IPS-NIHi7 (cell line): Measurements from ENCODE around the gene C6orf62.
"Not testable (repeated sequence)": the region's sequence is repeated elsewhere in the genome, so short reads cannot be mapped to it uniquely, and the experiment has no call there.

Source experiments
- DNase-seq: peaks from one replicate; pipeline ENCODE4 v3.0.0; 2012; ENCODE audit warnings: mixed read lengths; ENCODE audit errors: extremely low spot score

The C6orf62 gene

DNA sequence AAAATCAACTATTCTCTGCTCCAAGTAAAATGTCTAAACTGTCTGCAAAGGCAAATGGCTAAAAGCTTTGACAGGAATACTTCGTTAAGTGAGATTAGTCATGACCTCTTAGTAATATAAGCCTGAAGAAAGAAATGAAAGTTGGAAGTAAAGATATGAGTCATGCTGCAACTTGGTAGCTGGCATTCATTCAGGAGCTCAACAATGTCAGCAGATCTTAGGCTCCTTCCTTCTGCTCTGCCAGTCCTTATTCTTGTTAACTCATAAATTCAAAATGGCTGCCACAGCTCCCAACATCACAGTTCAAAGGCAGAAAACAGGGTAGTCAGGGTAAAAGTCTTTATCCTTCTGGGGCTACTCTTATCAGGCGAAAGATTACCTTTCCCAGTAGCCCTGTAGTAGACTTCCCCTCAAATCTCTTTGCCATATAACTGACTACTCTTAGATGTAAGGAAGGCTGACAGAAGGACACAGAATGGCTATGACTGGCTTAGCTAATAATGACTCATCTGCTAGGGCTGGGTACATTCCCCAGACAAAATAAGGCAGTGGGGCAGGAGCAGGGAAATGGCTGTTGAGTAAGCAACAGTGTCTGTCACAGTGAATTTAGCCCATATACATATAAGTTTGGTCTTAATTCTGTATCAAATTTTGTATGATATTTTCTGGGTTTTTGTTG, 24.4 kb upstream of the C6orf62 start:
- DNase-seq, result peak; percentile 17

DNA sequence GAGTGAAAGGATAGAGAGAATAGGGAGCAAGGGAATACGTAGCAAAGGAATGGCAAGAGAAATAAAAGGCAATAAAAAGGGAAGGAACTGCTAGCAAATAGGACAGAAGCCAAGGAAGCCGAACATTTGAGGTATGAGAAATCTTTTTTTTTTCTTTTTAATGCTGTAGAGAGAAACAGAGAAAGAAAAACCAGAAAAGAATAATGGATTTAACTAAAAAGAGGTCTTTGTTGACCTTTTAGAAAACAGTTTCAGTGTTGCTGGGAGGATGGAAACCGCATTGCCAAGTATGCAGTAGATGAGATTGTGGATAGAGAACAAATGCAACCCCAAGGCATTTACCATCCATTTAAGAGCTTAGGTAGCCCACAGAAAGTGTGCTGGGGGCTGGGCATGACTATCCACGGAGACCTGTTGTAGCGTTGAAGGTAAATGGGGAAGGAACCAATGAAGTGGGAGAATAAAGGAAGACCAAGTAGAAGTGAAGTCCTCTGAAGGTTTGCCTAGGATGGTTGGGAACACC, 23.3 kb upstream of the C6orf62 start:
- no peak for DNase-seq

- no peak for DNase-seq
Observed at GRCh38 chr6:24740861-24741260, 21.9 kb upstream of the C6orf62 start.

GRCh38 chr6:24738741-24739140, 19.8 kb upstream of the C6orf62 start:
- no peak for DNase-seq

- not testable (repeated sequence) for DNase-seq
Observed at GRCh38 chr6:24734710-24735109, 15.8 kb upstream of the C6orf62 start.

GRCh38 chr6:24734166-24734565, 15.2 kb upstream of the C6orf62 start:
- DNase-seq, result no peak

GRCh38 chr6:24731456-24732134, 12.6 kb upstream of the C6orf62 start:
- not testable (repeated sequence) for DNase-seq

- not testable (repeated sequence) for DNase-seq
Observed at GRCh38 chr6:24730653-24731052, 11.7 kb upstream of the C6orf62 start.

- DNase-seq, result no peak
Observed at GRCh38 chr6:24723270-24723669, 4.3 kb upstream of the C6orf62 start.

GRCh38 chr6:24721461-24722215, 2.7 kb upstream of the C6orf62 start:
- DNase-seq, result peak; percentile 71

DNA sequence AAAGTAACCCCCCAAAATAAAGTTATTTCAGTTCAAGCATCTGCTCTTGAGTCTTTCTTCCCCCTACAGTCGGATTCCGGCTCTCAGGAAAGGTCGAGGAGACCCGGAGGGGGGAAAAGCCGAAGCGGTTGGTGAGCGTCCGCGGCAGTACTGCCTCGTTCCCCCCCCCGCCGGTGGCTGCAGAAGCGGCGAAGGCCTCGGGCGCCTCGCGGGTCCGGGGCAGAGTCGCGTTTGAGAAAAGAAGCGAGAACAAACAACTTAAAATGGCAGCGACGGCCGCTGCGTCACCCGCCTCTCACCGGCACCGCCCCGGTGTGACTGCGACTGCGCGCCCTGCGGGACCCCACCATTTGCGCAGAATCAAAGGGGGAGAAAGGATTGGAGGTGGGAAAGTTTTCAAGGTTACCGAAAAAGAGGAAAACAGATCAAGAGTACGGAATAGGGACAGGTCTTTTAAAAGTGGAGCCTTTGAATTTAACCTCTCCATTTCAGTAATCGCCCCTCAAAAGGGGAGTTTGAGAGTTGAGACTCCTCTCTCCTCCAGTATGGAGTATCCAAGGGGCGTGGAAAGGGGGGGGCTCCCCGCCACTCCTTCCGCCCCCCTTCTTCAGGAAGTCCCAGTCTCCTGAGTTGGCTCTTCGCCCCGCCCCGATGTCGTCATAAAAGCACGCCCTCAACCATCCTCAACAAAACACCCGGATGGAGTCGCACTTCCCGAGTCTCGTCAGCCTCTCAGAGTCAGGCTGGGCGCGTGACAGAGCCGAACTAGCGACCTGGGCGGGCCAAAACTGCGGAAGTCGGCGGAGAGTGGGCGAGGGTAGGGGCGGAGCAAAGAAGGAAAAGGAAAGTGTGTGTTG, 1.9 kb upstream of the C6orf62 start:
- peak; percentile 98 for DNase-seq

DNA sequence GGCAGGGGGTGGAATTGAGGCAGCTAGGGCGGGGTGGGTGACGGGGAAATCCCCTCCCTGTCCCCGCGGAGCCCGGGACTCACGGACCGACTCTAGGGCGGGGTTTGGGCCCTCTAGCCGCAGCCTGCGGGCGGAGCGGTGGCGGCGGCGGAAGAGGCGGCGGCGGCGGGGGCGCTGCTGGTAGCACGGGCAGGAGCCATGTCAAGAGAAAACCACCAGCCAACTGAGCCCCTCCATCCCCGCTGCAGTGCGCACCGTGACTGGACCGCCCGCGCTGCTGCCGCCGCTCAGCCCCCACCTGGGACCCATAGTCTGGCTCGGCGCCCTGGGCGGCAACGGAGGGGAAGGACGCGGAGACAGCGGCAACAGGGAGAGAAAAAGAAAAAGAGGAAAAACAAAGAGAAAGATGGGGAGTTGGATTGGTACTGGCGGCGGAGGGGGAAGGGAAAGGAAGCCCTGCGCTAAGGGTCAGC, 1.2 kb upstream of the C6orf62 start:
- DNase-seq, result peak; percentile 12

DNA sequence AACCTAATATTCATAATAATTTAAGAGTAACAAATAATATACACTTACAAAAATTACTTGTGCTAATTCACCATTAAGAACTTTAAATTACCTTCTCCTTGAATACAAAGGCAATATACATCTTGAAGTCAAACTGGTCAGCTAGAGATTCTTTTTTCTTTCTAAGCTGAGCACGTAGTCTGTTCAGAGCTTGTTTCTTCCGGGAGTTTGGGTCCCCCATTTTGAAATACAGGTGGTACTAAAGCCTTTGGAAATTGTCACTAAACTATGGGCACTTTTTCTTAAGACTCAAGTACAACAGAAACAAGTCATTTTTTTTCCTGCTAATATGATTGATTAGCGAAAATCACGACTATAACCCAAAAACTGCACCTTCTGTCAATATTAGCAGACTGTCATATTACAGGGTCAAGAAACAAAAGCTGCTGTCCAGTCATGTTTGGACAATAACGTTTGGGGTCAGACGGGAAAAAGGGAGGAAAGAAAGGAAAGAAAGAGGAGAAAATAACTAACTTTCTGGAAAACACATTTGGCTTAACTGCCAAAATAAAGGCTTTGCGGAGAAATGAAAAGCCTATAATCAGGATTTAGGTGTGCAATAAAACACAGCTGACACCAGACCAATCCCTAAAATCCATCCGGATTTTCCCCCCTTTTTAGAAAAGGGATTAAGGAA, 367 bp downstream of the C6orf62 start:
- no peak for DNase-seq

DNA sequence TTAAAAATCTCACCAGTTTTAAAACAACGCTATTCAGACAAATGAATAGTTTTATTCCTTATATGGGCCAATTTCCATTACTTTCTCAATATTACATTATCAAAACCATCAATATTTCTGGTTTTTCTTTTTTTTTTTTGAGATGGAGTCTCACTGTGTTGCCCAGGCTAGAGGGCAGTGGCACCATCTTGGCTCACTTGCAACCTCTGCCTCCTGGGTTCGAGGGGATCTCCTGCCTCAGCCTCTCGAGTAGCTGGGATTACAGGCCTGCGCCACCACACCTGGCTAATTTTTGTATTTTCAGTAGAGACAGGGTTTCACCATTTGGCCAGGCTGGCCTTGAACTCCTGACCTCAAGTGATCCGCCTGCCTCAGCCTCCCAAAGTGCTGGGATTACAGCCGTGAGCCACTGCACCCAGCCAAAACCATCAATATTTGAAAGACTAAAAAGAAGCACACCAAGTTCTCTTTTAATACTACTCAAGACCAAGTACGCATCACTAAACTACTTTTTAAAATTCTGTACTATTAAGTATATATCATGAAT, 2.3 kb downstream of the C6orf62 start:
- not testable (repeated sequence) for DNase-seq

DNA sequence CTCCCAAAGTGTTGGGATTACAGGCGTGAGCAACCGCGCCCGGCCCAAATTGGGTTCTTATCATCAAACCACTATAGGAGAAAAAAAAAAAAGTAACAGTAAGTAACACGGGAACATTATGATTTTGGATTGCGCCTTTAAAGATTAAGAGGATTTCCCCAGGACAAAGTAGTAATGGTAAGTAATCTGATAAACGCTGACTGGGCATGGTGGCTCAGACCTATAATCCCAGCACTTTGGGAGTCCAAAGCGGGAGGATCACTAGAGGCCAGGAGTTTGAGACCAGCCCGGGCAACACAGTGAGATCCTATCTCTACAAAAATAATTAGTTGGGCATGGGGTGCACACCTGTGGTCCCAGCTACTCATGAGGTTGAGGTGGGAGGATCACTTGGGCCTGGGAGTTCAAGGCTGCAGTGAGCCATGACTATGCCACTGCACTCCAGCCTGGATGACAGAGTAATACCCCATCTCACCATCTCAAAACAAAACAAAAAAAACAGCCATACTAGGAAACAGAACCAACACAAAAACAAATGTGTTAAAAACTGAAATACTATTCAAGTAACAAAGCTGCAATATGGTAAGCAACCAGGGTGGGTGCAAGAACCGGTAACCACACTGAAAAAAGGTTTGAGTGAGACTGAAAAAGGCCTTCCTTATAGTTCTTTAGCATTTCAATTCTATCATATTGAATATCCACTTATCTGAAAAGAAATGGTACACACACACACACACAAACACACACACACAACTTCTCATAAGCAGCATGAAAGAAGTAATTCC, 8.2 kb downstream of the C6orf62 start:
- DNase-seq, result no peak

DNA sequence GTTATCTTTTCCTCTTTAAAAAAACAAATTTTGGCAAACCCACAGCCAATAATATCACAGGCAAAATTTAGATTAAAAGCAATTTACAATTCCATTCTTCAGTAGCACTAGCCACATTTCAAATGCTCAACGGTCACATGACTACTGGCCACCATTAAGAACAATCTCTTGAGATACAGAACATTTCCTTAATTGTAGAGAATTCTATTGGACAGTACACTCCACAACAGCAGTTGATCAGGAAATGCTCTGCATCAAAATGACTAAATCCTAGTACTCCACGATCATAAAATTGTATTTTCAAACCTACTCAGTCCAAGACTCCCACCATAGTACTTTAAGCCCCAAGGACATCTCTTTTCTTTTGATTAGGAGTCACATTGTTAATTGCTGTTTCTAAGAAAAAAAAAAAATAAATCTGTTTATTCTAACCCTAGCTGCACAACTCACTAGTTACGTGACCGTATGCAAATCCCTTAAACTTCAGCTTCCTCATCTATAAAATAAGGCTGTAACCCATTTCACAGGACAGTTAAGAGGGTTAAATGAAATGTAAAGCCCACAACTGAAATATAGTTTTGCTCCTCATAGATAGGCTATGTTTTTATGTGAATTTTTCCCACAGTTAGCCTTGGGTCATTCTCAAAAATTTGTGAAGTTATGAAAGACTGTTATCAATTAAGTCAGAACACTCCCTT, 9.8 kb downstream of the C6orf62 start:
- DNase-seq, result no peak

DNA sequence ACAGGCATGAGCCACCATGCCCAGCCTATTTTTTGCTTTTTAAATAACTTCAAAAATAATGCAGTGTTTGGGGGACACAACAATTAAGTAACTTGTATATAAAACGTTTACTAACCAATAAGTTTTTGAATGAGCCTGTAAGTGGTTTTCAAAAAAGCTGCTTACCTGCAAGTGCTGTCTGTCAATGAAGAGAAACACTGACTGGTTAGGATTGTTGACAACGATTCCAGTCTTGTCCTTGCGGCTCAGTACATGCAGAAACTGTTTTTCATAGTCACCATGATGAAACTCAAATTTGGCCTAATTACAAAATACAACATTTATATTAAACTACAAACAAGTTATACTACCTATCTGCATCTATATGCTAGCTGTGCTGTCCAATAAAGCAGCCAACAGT, 10.3 kb downstream of the C6orf62 start:
- no peak for DNase-seq

DNA sequence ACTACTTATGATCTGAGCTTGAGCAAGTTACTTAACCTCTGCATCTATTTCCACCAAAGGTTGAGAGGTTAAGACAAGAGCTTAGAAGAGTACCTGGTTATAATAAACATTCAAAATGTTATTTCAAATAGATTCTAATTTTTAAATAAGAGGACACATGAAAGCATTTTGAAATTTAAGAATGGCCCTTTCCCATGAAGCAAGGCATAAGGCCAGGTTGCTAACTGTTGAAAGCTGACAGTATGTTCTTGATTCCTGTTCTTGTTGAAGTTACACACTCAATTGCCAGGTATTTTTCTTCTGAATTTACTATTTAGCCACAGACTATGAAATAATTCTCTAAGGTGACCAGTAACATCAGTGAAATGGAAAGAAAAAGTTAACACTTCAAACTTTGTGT, 14.5 kb downstream of the C6orf62 start:
- no peak for DNase-seq

DNA sequence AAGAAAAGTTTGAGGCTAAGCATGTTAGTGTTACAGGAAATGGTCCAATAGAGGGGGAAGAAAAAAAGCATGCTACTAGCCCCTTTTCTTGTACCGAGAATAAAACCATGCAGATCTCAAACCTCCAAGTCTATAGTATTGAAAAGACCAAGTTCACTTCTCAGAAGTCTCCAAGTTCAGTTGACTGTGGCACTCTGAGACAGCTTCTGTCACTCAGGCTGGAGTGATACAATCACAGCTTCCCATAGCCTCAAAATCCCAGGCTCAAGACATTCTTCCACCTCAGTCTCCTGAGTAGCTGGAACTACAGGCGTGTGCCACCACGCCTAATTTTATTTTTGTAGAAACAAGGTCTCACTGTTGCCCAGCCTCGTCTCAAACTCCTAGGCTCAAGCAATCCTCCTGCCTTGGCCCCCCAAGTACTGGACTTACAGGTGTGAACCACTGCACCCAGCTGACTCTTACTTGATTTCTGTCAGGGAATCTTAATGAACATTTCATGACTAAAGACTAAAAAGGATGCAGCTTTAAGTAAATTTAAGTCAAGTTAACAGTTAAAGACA, 16.2 kb downstream of the C6orf62 start:
- DNase-seq, result no peak
